Central memory CD4-positive, alpha-beta T cell (primary cell): ENCODE data around the gene PTPN20.

Source experiments
- DNase-seq: peaks from one replicate; pipeline ENCODE4 v3.0.0; 2022

The PTPN20 gene

DNA sequence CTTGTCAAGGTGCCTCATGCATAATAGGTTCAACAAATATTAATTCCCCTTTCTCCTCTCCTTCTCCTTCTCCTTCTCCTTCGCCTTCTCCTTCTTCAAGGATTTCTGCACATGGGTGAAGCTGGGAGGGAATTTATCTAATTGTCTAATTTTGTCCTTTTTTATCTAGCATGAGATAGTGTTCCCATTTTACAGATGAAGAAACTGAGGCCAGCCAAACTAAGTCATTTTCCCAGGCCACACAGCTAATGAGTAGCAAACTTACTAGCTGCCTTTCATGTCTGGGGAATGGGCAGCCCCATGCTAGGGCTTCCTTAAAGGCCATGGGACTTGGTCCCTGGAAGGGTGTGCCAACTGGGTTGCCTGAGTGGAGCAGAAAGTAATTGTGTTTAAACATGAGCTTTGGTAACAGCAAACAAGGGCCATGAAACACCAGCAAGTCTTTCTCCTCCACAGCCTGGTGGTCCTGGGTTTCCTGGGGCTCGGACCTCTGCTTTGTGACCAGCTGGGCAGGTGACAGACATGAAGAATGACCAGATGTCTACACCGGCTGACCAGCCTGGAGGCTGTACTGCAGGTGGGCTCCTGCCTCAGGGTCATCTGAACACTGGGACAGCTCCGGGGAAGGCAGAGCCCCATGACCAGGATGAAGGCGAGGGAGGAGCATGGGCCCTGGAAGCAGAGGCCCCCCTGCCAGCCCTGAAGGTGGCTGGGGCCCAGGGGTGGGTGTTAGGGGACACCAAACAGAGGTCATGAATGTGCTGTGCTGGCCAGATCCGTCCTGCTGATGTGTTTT lies 138.0 kb downstream of the PTPN20 start:
- DNase-seq = no peak

GRCh38 chr10:47049906-47050305 lies 138.7 kb downstream of the PTPN20 start:
- DNase-seq = no peak

GRCh38 chr10:47050618-47051455 lies 139.6 kb downstream of the PTPN20 start:
- no peak for DNase-seq

- DNase-seq = no peak
Observed at GRCh38 chr10:47051741-47052238, 140.6 kb downstream of the PTPN20 start.
